Stomach smooth muscle (tissue), 2 donors: ENCODE results near the gene PKN1.

Experiments used
- H3K27ac ChIP-seq: one replicate; pipeline ENCODE4 v1.7.0; 2013; ENCODE audit warnings: mild to moderate bottlenecking, low read length, inconsistent platforms
- H3K27me3 ChIP-seq, 2 donors: one replicate each; pipeline ENCODE4 v1.7.0; 2013; ENCODE audit warnings: low read length in 2 of 2; ENCODE audit not compliant: insufficient read depth in 2 of 2, control insufficient read depth in 1 of 2
- H3K36me3 ChIP-seq, 2 donors: one replicate each; pipeline ENCODE4 v1.7.0; 2013; ENCODE audit warnings: low read length in 2 of 2; ENCODE audit not compliant: control insufficient read depth in 2 of 2, insufficient read depth in 2 of 2
- H3K4me1 ChIP-seq: one replicate; pipeline ENCODE4 v1.7.0; 2013; ENCODE audit warnings: low read length; ENCODE audit not compliant: control insufficient read depth, insufficient read depth
- H3K4me3 ChIP-seq, 2 donors: one replicate each; pipeline ENCODE4 v1.7.0; 2013; ENCODE audit warnings: low read length in 2 of 2
- H3K9ac ChIP-seq, 2 donors: one replicate each; pipeline ENCODE4 v1.7.0; 2013; ENCODE audit warnings: low read length in 2 of 2, mild to moderate bottlenecking in 1 of 2
- H3K9me3 ChIP-seq, 2 donors: one replicate each; pipeline ENCODE4 v1.7.0; 2013; ENCODE audit warnings: low read length in 2 of 2; ENCODE audit not compliant: control insufficient read depth in 2 of 2
- donor health status: healthy.
- donor health status: Pancreatic carcinoma.

PKN1 gene

GRCh38 chr19:14476673-14477401, 43.7 kb downstream of the PKN1 start:
- H3K4me1 ChIP-seq, result peaks cover 32% of the 10 kb centered on the region
- no peak overlapping the region for H3K9ac ChIP-seq
- H3K27ac ChIP-seq, result no peak overlapping the region
- H3K27me3 ChIP-seq, result peaks cover 13 to 34% of the 10 kb centered on the region in 2 donors
- no peak overlapping the region for H3K4me3 ChIP-seq
- H3K36me3 ChIP-seq, result peaks cover 5 to 18% of the 10 kb centered on the region in 2 donors
- no peaks in the 10 kb centered on the region for H3K9me3 ChIP-seq

GRCh38 chr19:14477418-14478112, 44.5 kb downstream of the PKN1 start:
- H3K9ac ChIP-seq, result no peak overlapping the region
- H3K4me1 ChIP-seq, result peaks cover 25% of the 10 kb centered on the region
- peaks cover 10 to 23% of the 10 kb centered on the region in 2 donors for H3K36me3 ChIP-seq
- H3K9me3 ChIP-seq, result no peaks in the 10 kb centered on the region
- H3K27me3 ChIP-seq, result peaks cover 11 to 30% of the 10 kb centered on the region in 2 donors
- no peak overlapping the region for H3K4me3 ChIP-seq
- H3K27ac ChIP-seq, result no peak overlapping the region

- Histone ChIP-seq H3K36me3 (peaks cover 10 to 23% of the 10 kb centered on the region in 2 donors), H3K9ac (no peak overlapping the region), H3K4me1 (peaks cover 21% of the 10 kb centered on the region), H3K27me3 (peaks cover 6 to 25% of the 10 kb centered on the region in 2 donors), H3K9me3 (no peaks in the 10 kb centered on the region), H3K4me3 (no peak overlapping the region), H3K27ac (no peak overlapping the region)
These were observed 45.0 kb downstream of the PKN1 start for GRCh38 chr19:14478113-14478545.

GRCh38 chr19:14479309-14479974, 46.3 kb downstream of the PKN1 start:
- Histone ChIP-seq H3K27ac (no peak overlapping the region), H3K9me3 (no peaks in the 10 kb centered on the region), H3K4me3 (no peak overlapping the region), H3K36me3 (peaks cover 10 to 23% of the 10 kb centered on the region in 2 donors), H3K9ac (no peak overlapping the region), H3K4me1 (peaks cover 15% of the 10 kb centered on the region), H3K27me3 (peaks cover 2 to 13% of the 10 kb centered on the region in 2 donors)

GRCh38 chr19:14479975-14480699, 47.0 kb downstream of the PKN1 start:
- Histone ChIP-seq H3K9me3 (no peaks in the 10 kb centered on the region), H3K9ac (no peak overlapping the region), H3K4me3 (no peak overlapping the region), H3K27me3 (peaks cover 0 to 6% of the 10 kb centered on the region in 2 donors), H3K36me3 (peaks cover 10 to 23% of the 10 kb centered on the region in 2 donors), H3K27ac (no peak overlapping the region), H3K4me1 (peaks cover 11% of the 10 kb centered on the region)

- H3K9me3 ChIP-seq, result no peaks in the 10 kb centered on the region
- H3K9ac ChIP-seq, result no peak overlapping the region
- no peak overlapping the region for H3K27ac ChIP-seq
- peaks cover 10 to 23% of the 10 kb centered on the region in 2 donors for H3K36me3 ChIP-seq
- H3K4me1 ChIP-seq, result peaks cover 6% of the 10 kb centered on the region
- peaks cover 0 to 3% of the 10 kb centered on the region in 2 donors for H3K27me3 ChIP-seq
- H3K4me3 ChIP-seq, result no peak overlapping the region
These were observed 47.6 kb downstream of the PKN1 start for GRCh38 chr19:14480700-14481079.

- H3K9me3 ChIP-seq, result no peaks in the 10 kb centered on the region
- peaks cover under 1% of the 10 kb centered on the region for H3K4me1 ChIP-seq
- no peak overlapping the region for H3K27ac ChIP-seq
- H3K4me3 ChIP-seq, result no peak overlapping the region
- peaks cover 10 to 25% of the 10 kb centered on the region in 2 donors for H3K36me3 ChIP-seq
- no peak overlapping the region for H3K9ac ChIP-seq
- no peaks in the 10 kb centered on the region for H3K27me3 ChIP-seq
These were observed 49.3 kb downstream of the PKN1 start for GRCh38 chr19:14482172-14482941.

- no peaks in the 10 kb centered on the region for H3K27me3 ChIP-seq
- H3K9ac ChIP-seq, result no peak overlapping the region
- no peak overlapping the region for H3K27ac ChIP-seq
- no peak overlapping the region for H3K4me3 ChIP-seq
- H3K4me1 ChIP-seq, result no peaks in the 10 kb centered on the region
- H3K36me3 ChIP-seq, result peaks cover 6 to 15% of the 10 kb centered on the region in 2 donors
- H3K9me3 ChIP-seq, result no peaks in the 10 kb centered on the region
These were observed 54.4 kb downstream of the PKN1 start for GRCh38 chr19:14487370-14488125.

- no peak overlapping the region for H3K4me3 ChIP-seq
- peaks cover 6 to 14% of the 10 kb centered on the region in 2 donors for H3K36me3 ChIP-seq
- H3K27me3 ChIP-seq, result no peaks in the 10 kb centered on the region
- H3K4me1 ChIP-seq, result peaks cover 26% of the 10 kb centered on the region
- no peaks in the 10 kb centered on the region for H3K9me3 ChIP-seq
- H3K9ac ChIP-seq, result no peak overlapping the region
- no peak overlapping the region for H3K27ac ChIP-seq
These were observed 59.7 kb downstream of the PKN1 start for GRCh38 chr19:14492756-14493337.
